Ovary (tissue), 9 donors: Measurements from ENCODE around the gene NME7. TPM values are rescaled to one million over a fixed set of nuclear protein-coding genes. Genes with fewer than 3 reads are reported as not detected.
A peak's percentile ranks its signal among the peaks of the same experiment; 100 is the strongest.
"Not testable (repeated sequence)": the region's sequence is repeated elsewhere in the genome, so short reads cannot be mapped to it uniquely, and the experiment has no call there.

Experiments
- DNase-seq, 5 donors: peaks; one replicate each; pipeline ENCODE4 v3.0.0-alpha.2; 2019 to 2020
- H3K27ac ChIP-seq, 2 donors: fragments of 200-600 bp; one replicate each; pipeline versions ENCODE4 v1.5.1 to v1.8.0; 2019 to 2022
- H3K27me3 ChIP-seq: fragments of 200-600 bp; one replicate; pipeline ENCODE4 v1.8.0; 2022
- H3K36me3 ChIP-seq: fragments of 200-600 bp; sonication (generic); one replicate; pipeline ENCODE4 v1.5.1; 2019
- H3K4me1 ChIP-seq: one replicate; pipeline ENCODE4 v1.8.1; 2013; ENCODE audit warnings: mild to moderate bottlenecking, moderate library complexity; ENCODE audit not compliant: insufficient read depth
- H3K4me3 ChIP-seq: fragments of 200-600 bp; sonication (generic); one replicate; pipeline ENCODE4 v1.5.1; 2017
- H3K9me3 ChIP-seq, 2 donors: fragments of 200-600 bp in 1 of 2; sonication (generic) in 1 of 2; one replicate each; pipeline versions ENCODE4 v1.5.1 to v1.8.1; 2013 to 2019; ENCODE audit warnings: mild to moderate bottlenecking in 1 of 2, moderate library complexity in 1 of 2
- EP300 ChIP-seq: sonication (generic); formaldehyde crosslinking; IDR thresholded peaks from one replicate; pipeline ENCODE4 v1.6.1; 2017; ENCODE audit warnings: antibody characterized with exemption
- POLR2A ChIP-seq: fragments of 450-650 bp; IDR thresholded peaks from one replicate; pipeline ENCODE4 v1.6.1; 2017; ENCODE audit warnings: antibody characterized with exemption, mild to moderate bottlenecking, moderate library complexity
- WGBS, 3 donors: extraction: QIAGEN DNeasy Blood & Tissue Kit in 1 of 3; methylation state at CpG; one replicate each; pipeline versions ENCODE4 v1.1.5 to v1.1.7; 2013 to 2017; 5-methylcytosine and 5-hydroxymethylcytosine counted together
- intact Hi-C, 4 donors: fragments of 100-400 bp; cut with DNase I; formaldehyde crosslinking; loops; one replicate each; pipeline versions ENCODE4 v1.11.0 to v1.15.1; 2022 to 2023
- polyA plus RNA-seq, 2 donors: library from polyadenylated mRNA; stranded (reverse); fragments of 200-250 nt in 1 of 2; fragments of 350-450 nt in 1 of 2; fragmentation: Illumina TruSeq in 1 of 2; extraction: RNeasy Lipid Tissue Mini Kit (QIAGEN cat#74804) in 1 of 2; gene quantifications; one replicate each; pipeline ENCODE4 v1.2.3, GENCODE V29; 2013 to 2014
- total RNA-seq, 7 donors: library from RNA; depleted of rRNA in 2 of 7; stranded (reverse); fragments of >200 nt in 2 of 7; fragmentation: NEBNext Ultra II Directional in 3 of 7; extraction: Animal tissue kit (Norgen Biotek cat#: 25700) in 3 of 7; gene quantifications; one replicate each; pipeline versions ENCODE4 v1.1.0 to v1.2.4, GENCODE V29; 2016 to 2023
- TF ChIP-seq, protein P1 (sequence below), 3 donors: fragments of 450-650 bp in 2 of 3; fragments of 200-600 bp in 1 of 3; IDR thresholded peaks; one replicate each; pipeline versions ENCODE4 v1.5.1 to v1.8.0; 2016 to 2022; ENCODE audit warnings: antibody characterized with exemption in 3 of 3, mild to moderate bottlenecking in 1 of 3
- donor health status: DM: no; HTN: no; CAD: no; lungs with moderate emphysema.
- donor health status: DM: no; HTN: no; CAD: no.
- donor health status: Bipolar disorder and iron deficiency.
- donor health status: DM: yes; HTN: yes; CAD: no.
- donor health status: DM: no; HTN: no; CAD: no.
- donor health status: DM: yes; HTN: yes; CAD: no.

The NME7 gene
- total and polyA plus RNA-seq, 9 donors, result 14.2 to 30.0 (median 18.4) TPM

DNA sequence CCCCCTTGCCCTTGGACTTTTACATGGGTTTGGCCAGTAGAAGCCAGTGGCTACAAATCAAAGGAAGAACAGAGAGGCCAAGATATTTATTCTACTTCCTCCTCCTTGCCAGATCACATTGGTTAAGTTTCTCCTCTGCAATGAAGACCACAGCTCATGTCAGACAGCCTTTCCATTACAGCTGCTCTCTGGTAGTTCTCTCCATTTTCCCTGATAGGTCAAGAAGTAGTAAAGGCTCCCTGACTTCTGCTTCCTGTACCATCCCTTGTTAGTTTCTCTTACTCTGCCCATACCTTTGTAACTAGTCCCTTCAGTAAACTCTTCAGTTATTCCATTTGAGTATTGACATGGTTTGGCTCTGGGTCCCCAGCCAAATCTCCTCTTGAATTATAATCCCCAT is 27.8 kb downstream of the NME7 start:
- H3K27ac ChIP-seq, result no peak overlapping the region
- DNase-seq, result no peak
- H3K9me3 ChIP-seq, result no peaks in the 10 kb centered on the region
- H3K4me1 ChIP-seq, result peaks cover 3% of the 10 kb centered on the region
- no peaks in the 10 kb centered on the region for H3K36me3 ChIP-seq
- intact Hi-C loops, result loop anchor here in 1 of 4 donors (10.0 kb wide), 1 partner anchor 735 kb away; no protein-coding TSS in a partner anchor
- H3K4me3 ChIP-seq, result no peak overlapping the region
- TF ChIP-seq, protein P1, sequence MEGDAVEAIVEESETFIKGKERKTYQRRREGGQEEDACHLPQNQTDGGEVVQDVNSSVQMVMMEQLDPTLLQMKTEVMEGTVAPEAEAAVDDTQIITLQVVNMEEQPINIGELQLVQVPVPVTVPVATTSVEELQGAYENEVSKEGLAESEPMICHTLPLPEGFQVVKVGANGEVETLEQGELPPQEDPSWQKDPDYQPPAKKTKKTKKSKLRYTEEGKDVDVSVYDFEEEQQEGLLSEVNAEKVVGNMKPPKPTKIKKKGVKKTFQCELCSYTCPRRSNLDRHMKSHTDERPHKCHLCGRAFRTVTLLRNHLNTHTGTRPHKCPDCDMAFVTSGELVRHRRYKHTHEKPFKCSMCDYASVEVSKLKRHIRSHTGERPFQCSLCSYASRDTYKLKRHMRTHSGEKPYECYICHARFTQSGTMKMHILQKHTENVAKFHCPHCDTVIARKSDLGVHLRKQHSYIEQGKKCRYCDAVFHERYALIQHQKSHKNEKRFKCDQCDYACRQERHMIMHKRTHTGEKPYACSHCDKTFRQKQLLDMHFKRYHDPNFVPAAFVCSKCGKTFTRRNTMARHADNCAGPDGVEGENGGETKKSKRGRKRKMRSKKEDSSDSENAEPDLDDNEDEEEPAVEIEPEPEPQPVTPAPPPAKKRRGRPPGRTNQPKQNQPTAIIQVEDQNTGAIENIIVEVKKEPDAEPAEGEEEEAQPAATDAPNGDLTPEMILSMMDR (IDR thresholded peaks at IDR 0.05), result no peak
- TF ChIP-seq POLR2A (no peak), EP300 (no peak)
- no peaks in the 10 kb centered on the region for H3K27me3 ChIP-seq

DNA sequence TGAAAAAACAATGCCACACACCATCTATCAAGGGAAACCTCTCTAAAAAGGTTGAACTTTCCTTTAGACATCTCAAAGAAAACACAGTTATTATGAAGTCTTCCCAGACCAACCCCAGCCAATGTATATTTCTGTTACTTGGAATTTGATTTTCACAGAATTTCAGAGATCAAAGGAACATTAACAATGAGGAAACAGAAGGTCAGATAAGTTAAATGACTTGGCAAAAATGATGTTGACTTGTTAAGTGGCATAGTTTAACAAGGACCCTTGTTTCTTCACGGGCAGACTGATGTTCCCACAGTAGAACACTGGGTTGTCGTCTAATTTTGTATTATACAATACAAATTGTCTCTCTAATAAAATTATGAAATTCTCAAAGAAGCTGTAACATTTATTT is 29.0 kb downstream of the NME7 start:
- WGBS, 3 donors, result 47 to 62% (median 57%) methylated on average over 2 of the region's 2 CpGs

DNA sequence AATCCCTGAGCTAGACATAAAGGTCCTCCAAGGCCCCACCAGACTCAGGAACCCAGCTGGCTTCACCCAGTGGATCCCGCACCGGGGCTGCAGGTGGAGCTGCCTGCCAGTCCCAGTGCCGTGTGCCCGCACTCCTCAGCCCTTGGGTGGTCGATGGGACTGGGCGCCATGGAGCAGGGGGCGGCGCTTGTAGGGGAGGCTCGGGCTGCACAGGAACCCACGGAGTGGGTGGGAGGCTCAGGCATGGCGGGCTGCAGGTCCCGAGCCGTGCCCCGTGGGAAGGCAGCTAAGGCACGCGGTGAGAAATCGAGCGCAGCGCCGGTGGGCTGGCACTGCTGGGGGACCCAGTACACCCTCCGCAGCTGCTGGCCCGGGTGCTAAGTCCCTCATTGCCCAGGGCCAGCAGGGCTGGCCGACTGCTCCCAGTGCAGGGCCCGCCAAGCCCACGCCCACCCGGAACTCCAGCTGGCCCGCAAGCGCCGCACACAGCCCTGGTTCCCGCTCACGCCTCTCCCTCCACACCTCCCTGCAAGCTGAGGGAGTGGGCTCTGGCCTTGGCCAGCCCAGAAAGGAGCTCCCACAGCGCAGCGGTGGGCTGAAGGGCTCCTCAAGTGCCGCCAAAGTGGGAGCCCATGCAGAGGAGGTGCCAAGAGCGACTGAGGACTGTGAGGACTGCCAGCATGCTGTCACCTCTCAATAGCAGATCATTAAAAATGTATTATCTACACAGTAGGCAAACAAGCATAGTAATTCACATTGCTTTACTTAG is 30.5 kb downstream of the NME7 start:
- WGBS, 3 donors, result 96 to 98% (median 97%) methylated on average over 35 of the region's 35 CpGs
- H3K27me3 ChIP-seq, H3K9me3 ChIP-seq, H3K36me3 ChIP-seq, H3K4me3 ChIP-seq, H3K27ac ChIP-seq, H3K4me1 ChIP-seq, intact Hi-C loops: not testable (repeated sequence)
- DNase-seq, result peak in 1 of 5 donors; percentile 14

More for the DNA sequence above, 29.0 kb downstream of the NME7 start:
- H3K36me3 ChIP-seq, result no peaks in the 10 kb centered on the region
- H3K27me3 ChIP-seq, result no peaks in the 10 kb centered on the region
- H3K4me3 ChIP-seq, result no peak overlapping the region
- H3K4me1 ChIP-seq, result peaks cover 3% of the 10 kb centered on the region
- H3K9me3 ChIP-seq, result no peaks in the 10 kb centered on the region
- TF ChIP-seq POLR2A (no peak), EP300 (no peak)
- TF ChIP-seq, protein P1 (IDR thresholded peaks at IDR 0.05), result no peak
- H3K27ac ChIP-seq, result no peak overlapping the region
- intact Hi-C loops, result no loop called here
- no peak for DNase-seq

DNA sequence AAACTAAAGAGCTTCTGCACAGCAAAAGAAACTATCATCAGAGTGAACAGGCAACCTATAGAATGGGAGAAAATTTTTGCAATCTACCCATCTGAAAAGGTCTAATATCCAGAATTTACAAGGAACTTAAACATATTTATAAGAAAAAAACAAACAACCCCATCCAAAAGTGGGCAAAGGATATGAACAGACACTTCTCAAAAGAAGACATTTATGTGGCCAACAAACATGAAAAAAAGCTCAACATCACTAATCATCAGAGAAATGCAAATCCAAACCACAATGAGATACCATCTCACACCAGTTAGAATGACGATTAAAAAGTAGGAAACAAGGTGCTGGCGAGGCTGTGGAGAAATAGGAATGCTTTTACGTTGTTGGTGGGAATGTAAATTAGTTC is 32.9 kb downstream of the NME7 start:
- H3K9me3 ChIP-seq, H3K36me3 ChIP-seq, intact Hi-C loops, H3K4me1 ChIP-seq, H3K27me3 ChIP-seq, DNase-seq, H3K4me3 ChIP-seq, H3K27ac ChIP-seq: not testable (repeated sequence)
- WGBS, 3 donors, result 94 to 99% (median 95%) methylated on average over 3 of the region's 3 CpGs

DNA sequence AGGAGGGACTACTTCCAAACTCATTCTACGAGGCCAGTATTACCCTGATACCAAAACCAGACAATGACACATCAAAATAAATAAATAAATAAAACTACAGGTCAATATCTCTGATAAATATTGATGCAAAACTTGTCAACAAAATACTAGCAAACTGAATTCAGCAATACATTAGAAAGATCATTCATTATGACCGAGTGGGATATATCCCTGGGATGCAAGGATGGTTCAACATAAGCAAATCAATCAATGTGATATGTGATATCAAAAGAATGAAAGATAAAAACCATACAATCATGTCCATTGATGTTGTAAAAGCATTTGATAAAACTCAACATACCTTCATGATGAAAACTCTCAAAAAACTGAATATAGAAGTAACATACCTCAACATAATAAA is 36.7 kb downstream of the NME7 start:
- intact Hi-C loops, result no loop called here
- WGBS, 3 donors, result 95 to 100% (median 95%) methylated on average over 2 of the region's 2 CpGs
- no peaks in the 10 kb centered on the region for H3K27me3 ChIP-seq
- no peak overlapping the region for H3K4me3 ChIP-seq
- no peak overlapping the region for H3K27ac ChIP-seq
- H3K9me3 ChIP-seq, result no peaks in the 10 kb centered on the region
- no peak for TF ChIP-seq POLR2A
- TF ChIP-seq EP300, result no peak
- TF ChIP-seq, protein P1 (IDR thresholded peaks at IDR 0.05), result no peak
- no peak for DNase-seq
- H3K36me3 ChIP-seq, result no peaks in the 10 kb centered on the region
- no peaks in the 10 kb centered on the region for H3K4me1 ChIP-seq
